PFSK-1 (cell line): ENCODE results near the gene EFR3B.

Experiments
- POLR2AphosphoS5 ChIP-seq: IDR thresholded peaks from 2 replicates; pipeline ENCODE4 v1.6.1; 2012; ENCODE audit warnings: low read depth, mild to moderate bottlenecking, control low read depth, low read length, moderate library complexity
- SIN3A ChIP-seq: IDR thresholded peaks from 2 replicates; pipeline ENCODE4 v1.6.1; 2012; ENCODE audit warnings: mild to moderate bottlenecking, low read length, moderate library complexity, borderline replicate concordance; ENCODE audit not compliant: insufficient read depth
- TAF1 ChIP-seq: IDR thresholded peaks from 2 replicates; pipeline ENCODE4 v1.6.1; 2012; ENCODE audit warnings: low read length, control low read depth, borderline replicate concordance; ENCODE audit not compliant: insufficient read depth
- TF ChIP-seq, protein P1 (sequence below), 2 experiments: IDR thresholded peaks; 2 replicates each; pipeline versions ENCODE4 v1.6.1 to v1.8.0; 2011 to 2012; ENCODE audit warnings: low read depth in 2 of 2, low read length in 2 of 2, control low read depth in 1 of 2, inconsistent platforms in 1 of 2, mild to moderate bottlenecking in 1 of 2, moderate library complexity in 1 of 2; ENCODE audit not compliant: insufficient read depth in 1 of 2

- TF ChIP-seq TAF1 (no peak), POLR2AphosphoS5 (no peak), SIN3A (no peak)
- TF ChIP-seq, protein P1, sequence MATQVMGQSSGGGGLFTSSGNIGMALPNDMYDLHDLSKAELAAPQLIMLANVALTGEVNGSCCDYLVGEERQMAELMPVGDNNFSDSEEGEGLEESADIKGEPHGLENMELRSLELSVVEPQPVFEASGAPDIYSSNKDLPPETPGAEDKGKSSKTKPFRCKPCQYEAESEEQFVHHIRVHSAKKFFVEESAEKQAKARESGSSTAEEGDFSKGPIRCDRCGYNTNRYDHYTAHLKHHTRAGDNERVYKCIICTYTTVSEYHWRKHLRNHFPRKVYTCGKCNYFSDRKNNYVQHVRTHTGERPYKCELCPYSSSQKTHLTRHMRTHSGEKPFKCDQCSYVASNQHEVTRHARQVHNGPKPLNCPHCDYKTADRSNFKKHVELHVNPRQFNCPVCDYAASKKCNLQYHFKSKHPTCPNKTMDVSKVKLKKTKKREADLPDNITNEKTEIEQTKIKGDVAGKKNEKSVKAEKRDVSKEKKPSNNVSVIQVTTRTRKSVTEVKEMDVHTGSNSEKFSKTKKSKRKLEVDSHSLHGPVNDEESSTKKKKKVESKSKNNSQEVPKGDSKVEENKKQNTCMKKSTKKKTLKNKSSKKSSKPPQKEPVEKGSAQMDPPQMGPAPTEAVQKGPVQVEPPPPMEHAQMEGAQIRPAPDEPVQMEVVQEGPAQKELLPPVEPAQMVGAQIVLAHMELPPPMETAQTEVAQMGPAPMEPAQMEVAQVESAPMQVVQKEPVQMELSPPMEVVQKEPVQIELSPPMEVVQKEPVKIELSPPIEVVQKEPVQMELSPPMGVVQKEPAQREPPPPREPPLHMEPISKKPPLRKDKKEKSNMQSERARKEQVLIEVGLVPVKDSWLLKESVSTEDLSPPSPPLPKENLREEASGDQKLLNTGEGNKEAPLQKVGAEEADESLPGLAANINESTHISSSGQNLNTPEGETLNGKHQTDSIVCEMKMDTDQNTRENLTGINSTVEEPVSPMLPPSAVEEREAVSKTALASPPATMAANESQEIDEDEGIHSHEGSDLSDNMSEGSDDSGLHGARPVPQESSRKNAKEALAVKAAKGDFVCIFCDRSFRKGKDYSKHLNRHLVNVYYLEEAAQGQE (IDR thresholded peaks at IDR 0.05; ENCODE audit: insufficient read depth in 1 of 2, low read depth in 2 of 2, low read length in 2 of 2) = no peak
These were observed 75.1 kb downstream of the EFR3B start for GRCh38 chr2:25116956-25117355.
